GM18861 (cell line): ENCODE measurements around the gene CUEDC1.
"Not testable (repeated sequence)": the region's sequence is repeated elsewhere in the genome, so short reads cannot be mapped to it uniquely, and the experiment has no call there.

Experiments
- ATAC-seq: cut with Tn5 transposase; IDR thresholded peaks from one replicate; pipeline ENCODE4 v1.9.1; 2021; ENCODE audit not compliant: unreplicated experiment

CUEDC1 gene

DNA sequence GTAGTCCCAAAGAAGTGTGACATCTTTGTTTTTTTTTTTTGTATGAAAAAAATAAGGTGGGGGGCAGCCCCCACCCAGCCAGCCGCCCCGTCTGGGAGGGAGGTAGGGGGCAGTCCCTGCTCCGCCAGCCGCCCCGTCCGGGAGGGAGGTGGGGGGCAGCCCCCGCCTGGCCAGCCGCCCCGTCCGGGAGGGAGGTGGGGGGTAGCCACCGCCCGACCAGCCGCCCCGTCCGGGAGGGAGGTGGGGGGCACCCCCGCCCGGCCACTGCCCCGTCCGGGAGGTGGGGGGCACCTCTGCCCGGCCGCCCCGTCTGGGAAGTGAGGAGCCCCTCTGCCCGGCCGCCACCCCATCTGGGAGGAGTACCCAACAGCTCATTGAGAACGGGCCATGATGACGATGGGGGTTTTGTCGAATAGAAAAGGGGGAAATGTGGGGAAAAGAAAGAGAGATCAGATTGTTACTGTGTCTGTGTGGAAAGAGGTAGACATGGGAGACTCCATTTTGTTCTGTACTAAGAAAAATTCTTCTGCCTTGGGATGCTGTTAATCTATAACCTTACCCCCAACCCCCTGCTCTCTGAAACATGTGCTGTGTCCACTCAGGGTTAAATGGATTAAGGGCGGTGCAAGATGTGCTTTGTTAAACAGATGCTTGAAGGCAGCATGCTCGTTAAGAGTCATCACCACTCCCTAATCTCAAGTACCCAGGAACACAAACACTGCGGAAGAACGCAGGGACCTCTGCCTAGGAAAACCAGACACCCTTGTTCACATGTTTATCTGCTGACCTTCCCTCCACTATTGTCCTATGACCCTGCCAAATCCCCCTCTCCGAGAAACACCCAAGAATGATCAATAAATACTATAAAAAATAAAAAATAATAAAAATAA is 108.9 kb downstream of the CUEDC1 start:
- ATAC-seq = not testable (repeated sequence)

DNA sequence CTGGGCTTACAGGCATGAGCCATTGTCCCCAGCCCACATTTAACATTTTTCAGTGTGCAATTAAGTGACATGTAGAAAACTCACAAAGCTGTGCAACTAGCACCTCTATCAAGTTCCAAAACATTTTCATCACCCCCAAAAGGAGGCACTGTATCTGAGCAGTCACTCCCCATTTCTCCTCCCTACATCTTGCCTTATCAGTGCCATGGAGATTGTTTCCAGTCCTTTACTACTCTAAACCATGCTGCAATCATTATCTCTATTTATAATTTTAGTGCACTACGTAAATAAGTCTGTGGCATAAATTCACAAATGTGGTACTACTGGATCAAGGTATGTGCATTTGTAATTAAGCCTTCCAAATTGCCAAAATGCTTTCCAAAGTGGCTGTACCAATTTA is 112.9 kb downstream of the CUEDC1 start:
- no peak for ATAC-seq

DNA sequence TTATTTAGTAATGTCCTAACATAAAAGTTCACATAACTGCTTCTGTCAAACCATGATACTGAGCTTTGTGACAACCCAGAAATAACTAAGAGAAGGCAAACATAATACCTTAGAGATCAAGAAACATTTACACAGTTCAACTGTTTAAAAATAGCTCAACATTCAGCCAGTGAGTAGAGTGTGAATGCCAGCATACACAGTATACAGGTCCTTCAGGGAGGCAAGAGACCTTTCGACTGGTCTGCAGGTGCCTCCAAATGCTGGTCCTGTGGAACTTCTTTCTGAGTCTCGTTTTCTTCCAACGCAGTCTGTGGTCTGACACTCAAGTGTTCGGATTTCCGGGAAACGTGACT is 115.7 kb downstream of the CUEDC1 start:
- ATAC-seq = no peak

DNA sequence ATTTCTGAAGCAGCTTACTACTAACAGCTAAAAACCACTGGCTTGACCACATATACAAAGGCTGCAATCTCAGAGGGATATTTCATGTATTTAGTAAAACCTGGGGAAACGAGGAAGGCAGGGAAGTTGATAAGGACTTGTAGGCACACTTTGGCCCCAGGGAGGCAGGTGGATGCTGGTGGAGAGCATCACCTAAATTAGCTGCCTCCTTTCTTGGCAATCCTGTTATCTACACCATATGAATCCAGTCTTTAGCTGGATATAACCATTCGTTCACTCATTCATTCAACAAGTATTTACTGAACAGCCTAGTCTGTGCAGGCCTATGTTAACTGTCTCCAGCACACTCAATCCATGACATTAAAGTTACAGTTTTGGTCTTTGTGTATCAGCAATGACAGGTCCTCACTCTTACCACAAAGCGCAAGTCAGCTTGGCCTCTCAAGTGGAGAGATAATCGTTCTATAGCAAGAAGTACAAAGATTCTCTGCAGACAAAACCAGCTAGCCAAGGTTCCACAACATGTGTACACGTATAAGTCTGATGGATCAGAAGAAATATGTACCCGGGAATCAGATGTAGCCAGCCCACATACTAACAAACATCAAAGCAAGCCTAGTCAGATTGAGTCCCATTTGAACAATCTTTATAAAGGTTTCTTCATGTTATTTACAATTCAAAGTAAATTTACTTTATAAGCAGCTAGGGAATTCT is 116.2 kb downstream of the CUEDC1 start:
- no peak for ATAC-seq

DNA sequence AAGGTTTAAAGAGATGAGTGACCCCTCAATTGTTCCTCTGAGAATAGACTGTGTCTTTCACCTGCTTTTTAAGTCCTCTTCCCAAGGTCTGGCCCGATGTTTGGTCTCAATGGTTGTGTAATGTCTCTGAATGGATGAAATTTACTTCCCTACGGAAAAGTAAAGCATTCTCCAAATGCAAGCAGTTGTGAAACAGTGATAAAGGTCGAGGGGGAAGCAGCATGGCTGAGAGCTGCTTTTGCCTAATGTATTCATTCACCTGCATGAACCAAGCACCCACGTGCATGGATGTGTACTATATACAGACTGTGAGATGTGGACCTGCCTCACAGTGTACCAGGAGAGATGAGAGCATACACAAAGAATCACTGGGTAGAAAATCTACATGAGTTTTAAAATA is 116.8 kb downstream of the CUEDC1 start:
- no peak for ATAC-seq

DNA sequence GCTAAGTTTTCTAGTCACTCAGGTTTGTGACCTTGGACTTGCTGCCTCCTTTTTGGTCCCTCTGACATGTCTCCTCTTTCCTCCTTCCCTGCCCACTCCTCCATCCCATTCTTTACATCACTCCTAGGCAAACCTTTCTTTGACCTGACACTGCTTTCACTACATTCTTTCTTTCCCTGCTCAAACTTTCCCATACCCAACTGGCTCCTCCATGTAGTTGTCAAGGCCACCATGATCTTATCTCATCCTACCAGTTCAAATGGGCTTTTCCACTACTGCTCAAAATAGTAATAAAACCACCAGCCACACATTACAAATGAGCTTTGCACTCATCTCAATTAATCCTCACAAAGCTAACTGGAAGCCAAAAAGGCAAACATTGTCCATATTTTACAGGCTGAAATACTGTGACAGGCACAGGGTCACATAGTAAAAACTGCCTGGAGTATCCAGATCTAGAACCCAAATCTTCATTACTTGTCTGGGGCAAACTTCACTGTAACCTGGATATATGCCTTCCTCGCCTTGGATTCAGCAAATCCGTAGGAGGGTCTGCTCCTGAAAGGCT is 119.8 kb downstream of the CUEDC1 start:
- ATAC-seq = no peak

DNA sequence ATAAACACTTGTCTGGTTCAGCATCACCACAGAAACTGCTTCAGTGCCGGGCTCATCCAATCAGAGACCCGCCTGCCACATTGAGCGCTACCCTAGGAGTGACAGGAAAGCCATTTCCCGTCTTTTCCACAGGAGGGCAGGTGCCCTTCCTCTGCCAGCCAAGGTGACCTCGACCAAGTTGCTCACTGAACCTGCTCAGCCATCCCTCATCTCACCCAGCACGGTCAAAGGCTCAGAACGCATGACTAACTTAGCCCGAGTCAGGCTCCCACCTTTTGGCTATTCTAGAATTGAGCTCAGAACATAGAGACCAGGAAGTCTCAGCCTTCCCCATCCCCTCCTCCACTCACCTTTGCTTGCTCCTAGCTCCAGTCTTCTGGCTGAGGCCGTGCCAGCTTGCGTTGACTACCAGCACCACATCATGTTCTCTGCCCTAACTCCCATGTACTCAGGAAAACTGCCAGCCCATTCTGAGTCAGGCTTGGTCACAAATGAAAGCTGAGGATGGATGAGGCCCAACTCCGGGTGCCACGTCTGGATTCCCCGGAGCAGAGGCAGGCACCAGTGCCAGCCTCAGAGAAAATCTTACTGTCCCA is 121.0 kb downstream of the CUEDC1 start:
- ATAC-seq = no peak

DNA sequence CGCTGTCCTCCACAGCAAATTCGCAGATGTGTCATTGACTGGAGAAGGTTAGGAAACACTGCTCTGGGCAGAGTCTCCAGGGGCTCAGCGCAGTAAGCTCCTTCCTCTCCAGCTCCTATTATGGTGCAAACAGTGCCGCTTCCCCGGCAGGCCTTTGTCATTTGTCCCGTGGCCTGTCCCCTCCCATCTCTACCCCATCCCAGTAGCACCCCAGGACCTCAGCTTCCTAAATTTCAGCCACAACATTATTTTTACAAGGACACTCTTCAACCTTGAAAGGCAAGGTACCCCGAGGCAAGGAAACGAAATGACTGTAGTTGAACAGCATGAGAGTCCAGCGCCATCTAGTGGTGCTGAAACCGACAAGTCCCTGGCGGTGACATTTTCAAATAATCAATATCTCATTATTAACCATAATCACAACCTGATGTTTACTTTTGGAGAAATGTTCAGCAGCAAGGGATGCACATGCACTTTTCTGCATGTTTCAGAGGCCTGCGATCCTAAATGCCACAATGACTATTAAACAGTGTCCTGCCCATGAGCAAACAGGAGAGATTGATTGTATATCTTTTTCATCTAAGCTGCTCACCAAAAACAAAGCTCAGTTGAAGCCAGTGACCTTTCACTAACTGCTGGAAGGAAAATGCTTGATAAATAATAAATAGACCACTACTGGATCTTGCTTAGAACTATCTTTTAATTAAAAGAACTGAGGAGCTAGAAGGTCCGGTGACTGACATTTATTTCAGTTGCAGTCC is 121.9 kb downstream of the CUEDC1 start:
- no peak for ATAC-seq

DNA sequence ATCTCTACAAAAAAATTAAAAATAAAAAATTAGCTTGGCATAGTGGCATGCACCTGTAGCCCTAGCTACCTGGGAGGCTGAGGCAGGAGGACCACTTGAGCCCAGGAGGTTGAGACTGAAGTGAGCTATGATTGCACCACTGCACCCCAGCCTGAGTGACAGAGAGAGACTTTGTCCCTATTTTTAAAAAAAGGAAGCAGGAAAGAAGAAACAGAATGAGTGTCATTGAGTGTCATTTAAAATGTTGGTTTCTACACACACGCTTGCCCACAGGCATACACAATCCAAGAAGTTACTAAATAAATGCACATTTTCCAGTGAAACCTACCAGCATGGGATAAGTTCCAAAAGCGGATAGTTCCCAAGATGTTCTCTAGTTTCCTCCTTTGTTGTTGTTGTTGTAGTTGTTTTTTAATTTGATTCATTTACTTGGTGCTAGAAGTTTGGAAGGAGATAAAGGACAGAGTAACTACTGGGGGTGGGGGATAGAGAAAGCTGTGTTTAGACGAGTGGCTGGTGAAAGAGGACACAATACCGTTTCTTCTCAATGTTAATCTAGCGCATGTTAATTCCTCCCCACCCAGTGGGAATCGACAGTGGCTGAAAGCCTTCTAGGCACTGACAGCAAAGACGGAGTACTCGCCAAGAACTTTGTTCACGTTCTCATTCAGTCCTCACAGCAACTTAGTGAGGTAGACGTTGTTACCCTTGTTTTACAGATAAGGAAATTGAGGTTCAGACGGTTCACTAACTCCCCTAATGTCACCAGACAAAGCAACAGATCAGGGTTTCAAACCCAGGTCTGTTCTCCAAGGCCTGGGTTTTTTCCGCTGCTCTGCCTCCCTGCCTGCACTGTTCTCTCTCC is 122.7 kb downstream of the CUEDC1 start:
- no peak for ATAC-seq

DNA sequence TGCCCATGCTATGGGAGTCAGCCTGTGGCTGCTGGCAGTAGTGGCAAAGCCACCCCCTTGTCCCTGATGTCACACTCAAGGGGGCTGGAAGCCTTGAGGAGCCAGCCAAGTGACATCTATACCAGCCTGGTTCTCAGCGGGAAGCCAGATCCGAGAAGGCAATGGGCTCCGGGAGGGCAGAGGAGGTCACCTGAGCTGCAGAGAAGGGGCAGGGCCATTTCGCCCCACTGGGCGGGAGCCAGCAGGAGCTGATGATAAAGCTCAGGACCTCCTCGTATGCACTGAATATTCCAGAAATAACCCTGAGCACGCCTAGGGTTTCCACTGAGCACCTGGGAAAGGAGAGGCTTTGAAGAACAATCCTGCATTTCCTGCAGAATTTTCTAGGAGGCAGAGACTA is 124.3 kb downstream of the CUEDC1 start:
- ATAC-seq = no peak

DNA sequence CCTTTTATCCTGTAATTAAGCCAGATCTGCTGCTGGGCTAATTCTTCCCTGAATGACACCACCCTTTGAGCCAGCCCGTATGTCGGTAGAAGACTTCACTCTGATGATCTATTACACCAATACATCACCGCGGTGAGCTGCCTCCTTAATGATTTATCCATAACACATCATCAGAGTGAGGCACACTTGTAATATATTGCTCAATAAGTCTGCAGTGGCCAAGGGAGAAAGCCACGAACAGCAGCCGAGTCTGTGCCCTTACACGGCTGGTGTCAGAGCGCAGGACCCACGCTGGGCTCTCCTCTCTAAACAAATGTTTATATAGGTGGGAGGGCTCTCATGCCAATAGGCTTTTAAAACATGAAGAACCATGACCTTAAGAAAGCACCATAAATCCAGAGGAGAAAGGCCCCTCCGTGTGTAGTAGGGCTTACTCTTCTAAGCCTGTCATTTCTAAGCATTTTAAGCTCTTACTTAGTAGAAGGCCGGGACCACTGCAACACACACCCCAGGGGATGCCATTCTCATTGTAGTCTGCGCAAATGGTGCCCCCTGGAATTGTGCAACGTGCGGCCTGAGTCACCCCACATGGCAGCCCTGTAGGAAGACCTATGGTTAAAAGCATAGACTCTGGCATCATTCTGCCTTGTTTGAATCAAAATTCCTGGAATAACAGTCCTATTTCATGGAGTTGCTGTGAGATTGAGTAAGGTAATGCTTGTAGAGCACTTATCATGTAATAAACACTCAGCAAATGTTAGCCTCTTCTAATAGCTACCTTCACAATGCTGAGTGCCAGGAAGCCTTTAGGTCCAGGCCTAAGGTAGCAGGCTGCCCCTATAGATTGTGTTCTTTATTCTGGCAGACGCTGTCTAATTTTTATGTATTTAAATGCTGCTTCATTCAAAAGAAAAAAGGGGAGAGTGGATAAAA is 131.5 kb downstream of the CUEDC1 start:
- ATAC-seq = no peak

DNA sequence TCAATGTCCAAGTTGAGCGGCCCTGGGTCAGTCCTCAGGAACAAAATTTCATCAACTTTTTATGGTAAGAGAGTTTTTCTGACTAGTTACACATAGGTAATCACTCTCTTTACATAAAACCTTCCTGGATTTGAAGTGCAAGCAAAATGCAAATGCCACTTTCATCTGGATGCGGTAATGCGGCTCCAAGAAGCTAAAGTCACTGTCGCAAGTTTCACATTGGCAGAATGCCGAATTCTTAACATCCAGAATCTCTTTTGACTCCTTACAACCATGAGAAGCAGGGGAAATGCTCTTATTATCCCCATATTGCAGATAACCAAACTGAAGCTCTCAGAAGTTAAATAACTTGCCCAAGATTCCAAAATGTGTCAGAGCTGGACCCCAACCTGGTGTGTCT is 135.3 kb downstream of the CUEDC1 start:
- no peak for ATAC-seq

DNA sequence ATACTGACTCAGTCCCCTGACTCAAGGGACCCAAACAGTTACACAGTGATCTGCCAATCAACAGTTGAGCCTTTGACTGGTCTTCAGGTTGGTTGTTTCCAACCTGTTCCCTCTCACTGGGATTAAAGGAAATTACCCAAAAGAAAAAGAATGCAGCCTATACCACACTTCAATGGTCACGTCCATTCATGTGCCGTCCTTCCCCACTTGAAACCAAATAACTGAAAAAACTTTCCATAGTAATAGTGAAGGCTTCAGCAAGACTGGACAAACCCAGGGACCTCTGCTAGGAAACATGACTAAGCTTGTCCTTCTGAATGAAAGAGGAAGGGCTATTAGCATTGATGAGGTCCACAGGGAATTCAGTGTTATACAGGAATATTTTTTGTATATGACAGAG is 135.9 kb downstream of the CUEDC1 start:
- no peak for ATAC-seq

DNA sequence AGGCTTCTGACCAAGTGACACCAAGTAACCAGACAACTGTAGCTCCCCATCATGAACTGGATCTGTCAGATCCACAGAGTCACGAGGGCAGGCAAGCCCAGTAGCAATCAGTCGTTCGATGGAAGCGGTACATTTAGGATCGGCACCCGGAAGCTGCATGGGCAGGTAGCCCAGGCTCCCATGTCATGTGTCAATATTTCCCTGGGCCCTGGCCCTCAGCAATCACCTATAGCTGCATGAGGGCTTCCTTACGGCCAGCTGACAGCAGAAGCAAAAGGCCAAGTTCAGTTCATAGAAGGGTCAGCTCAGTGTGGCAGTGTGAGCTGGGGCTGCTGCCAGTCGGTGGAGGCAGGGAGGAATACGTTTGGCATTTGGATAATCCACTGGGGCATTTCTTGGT is 137.1 kb downstream of the CUEDC1 start:
- no peak for ATAC-seq

DNA sequence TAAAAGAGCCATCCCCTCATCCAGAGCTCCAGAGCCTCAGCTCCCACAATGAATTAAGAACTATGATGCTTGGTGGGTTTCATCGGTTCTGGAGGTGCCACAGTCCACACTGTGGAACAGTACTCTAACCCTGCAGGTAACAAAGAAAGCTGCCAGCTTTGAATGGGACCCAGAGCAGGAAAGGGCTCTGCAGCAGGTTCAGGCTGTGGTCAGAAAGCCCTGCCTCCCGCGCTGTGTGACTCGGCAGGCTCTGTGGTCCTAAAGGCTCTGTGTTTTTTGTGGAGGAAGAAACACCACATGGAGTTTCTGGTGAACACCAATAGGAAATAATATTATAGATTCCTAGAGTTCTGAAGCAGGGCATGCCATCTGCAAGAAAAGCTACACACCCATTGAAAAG is 137.9 kb downstream of the CUEDC1 start:
- ATAC-seq = no peak

DNA sequence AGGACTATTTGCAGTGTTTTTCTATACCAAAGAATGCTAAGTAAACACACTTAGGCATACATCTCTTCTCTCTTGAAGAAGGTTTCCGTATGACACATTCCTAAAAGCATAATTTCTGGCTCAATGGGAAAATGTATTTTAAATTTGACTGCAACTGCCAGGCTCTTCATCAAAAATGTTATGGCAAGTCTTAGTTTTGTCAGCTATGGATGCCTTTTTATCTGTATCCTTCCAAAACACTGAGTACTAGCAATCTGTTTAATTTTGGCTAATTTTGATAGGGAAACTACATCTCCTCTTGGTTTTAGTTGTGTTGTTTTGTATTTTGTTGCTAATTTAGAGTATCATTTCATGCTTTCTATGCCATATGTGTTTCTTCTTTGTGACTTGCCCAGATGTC is 140.8 kb downstream of the CUEDC1 start:
- no peak for ATAC-seq

DNA sequence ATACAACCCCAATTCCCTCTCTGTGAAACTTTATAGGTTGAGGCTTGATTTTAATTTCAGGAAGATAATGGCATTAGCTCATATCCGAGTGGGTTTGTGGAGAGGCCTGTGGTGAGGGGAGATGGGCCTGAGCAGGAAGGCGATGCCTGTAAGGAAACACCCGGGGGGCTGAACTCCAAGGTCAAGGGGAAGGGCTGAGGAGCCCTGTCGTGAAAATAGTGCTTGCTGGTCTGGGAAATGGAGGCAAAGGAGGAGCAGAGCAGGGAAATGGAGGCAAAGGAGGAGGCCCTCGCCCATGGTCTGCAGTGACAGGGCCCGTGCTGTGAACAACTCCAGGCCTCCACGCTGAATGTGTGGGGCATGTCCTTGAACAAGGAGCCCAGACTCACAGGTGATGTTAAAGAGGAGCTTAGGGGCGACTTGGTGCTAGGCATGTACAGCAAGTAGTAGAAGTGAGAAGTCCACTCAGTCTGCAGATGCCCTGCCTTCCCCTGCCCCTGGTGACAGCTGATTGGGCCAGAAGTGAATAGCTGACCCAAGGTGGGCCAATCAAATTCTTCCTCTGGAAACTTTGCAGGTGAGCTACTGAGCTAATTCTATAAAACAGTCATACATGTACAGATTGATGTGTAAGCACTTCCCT is 143.5 kb downstream of the CUEDC1 start:
- ATAC-seq = no peak
